Measurements from ENCODE around the gene LCN15. TPM values are rescaled to one million over a fixed set of nuclear protein-coding genes. Genes with fewer than 3 reads are reported as not detected.

The LCN15 gene
- total and polyA plus RNA-seq, 2 of the 13 experiments (the other 11 are each of a cell fraction or from before 2014, with no cell fraction given) = 1.3 to 53.7 TPM

DNA sequence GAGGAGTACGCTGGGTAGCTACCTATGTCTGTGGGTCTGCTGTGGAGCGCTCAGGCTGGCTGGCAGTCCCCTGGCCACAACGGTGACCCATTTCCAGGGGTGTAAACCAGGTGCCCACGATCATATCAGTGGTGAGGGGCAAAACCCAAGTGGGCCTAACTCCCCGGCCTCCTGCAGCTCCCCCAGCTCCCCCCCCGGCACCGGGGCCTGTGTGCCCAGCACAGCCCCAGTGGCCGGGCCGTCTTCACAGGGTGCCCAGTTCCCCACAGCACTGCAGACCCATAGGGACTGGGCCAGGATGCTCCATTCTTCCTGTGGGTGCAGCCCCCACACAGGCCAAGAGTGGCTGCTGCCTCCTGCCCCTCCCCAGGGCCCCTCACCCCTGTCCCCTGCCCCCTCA, 5.3 kb downstream of the LCN15 start:
- H3K4me2 ChIP-seq (ENCODE audit: low read depth, low read length) = no peak overlapping the region
- intact Hi-C loops (cut with micrococcal nuclease; ENCODE audit: unreplicated experiment) (no loop called here), in situ Hi-C loops (cut with HindIII; ENCODE audit: extremely low pct_ligation_motif_present, low pct_unique_long_range_greater_than_20kb) (no loop called here)
- H3K27me3 ChIP-seq (ENCODE audit: control insufficient read depth in 1 of 2, insufficient read depth in 2 of 2, low read length in 2 of 2) = peaks cover 5 to 27% of the 10 kb centered on the region in 2 experiments; a peak in 3 of 5 replicates
- TF ChIP-seq HMGA1 (CRISPR knock-in tag; conservative IDR thresholded peaks at IDR 0.05) (no peak), SMAD3 (CRISPR knock-in tag; IDR thresholded peaks at IDR 0.05) (no peak), ZNF337 (CRISPR knock-in tag; IDR thresholded peaks at IDR 0.05; ENCODE audit: borderline replicate concordance, low read depth) (no peak), SNAPC2 (CRISPR knock-in tag; IDR thresholded peaks at IDR 0.05) (no peak), SNRNP70 (IDR thresholded peaks at IDR 0.05; ENCODE audit: low read depth, low read length) (no peak), ZNF781 (CRISPR knock-in tag; IDR thresholded peaks at IDR 0.05; ENCODE audit: borderline replicate concordance, not compliant biosample characterization) (no peak), ZNF12 (CRISPR knock-in tag; IDR thresholded peaks at IDR 0.05) (no peak), REXO4 (CRISPR knock-in tag; IDR thresholded peaks at IDR 0.05; ENCODE audit: borderline replicate concordance) (no peak), BHLHE40 (IDR thresholded peaks at IDR 0.05; ENCODE audit: low read length) (no peak)
- TF ChIP-seq, protein P1, sequence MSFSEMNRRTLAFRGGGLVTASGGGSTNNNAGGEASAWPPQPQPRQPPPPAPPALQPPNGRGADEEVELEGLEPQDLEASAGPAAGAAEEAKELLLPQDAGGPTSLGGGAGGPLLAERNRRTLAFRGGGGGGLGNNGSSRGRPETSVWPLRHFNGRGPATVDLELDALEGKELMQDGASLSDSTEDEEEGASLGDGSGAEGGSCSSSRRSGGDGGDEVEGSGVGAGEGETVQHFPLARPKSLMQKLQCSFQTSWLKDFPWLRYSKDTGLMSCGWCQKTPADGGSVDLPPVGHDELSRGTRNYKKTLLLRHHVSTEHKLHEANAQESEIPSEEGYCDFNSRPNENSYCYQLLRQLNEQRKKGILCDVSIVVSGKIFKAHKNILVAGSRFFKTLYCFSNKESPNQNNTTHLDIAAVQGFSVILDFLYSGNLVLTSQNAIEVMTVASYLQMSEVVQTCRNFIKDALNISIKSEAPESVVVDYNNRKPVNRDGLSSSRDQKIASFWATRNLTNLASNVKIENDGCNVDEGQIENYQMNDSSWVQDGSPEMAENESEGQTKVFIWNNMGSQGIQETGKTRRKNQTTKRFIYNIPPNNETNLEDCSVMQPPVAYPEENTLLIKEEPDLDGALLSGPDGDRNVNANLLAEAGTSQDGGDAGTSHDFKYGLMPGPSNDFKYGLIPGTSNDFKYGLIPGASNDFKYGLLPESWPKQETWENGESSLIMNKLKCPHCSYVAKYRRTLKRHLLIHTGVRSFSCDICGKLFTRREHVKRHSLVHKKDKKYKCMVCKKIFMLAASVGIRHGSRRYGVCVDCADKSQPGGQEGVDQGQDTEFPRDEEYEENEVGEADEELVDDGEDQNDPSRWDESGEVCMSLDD (CRISPR knock-in tag; IDR thresholded peaks at IDR 0.05; ENCODE audit: borderline replicate concordance) = no peak
- TF ChIP-seq, protein P2, sequence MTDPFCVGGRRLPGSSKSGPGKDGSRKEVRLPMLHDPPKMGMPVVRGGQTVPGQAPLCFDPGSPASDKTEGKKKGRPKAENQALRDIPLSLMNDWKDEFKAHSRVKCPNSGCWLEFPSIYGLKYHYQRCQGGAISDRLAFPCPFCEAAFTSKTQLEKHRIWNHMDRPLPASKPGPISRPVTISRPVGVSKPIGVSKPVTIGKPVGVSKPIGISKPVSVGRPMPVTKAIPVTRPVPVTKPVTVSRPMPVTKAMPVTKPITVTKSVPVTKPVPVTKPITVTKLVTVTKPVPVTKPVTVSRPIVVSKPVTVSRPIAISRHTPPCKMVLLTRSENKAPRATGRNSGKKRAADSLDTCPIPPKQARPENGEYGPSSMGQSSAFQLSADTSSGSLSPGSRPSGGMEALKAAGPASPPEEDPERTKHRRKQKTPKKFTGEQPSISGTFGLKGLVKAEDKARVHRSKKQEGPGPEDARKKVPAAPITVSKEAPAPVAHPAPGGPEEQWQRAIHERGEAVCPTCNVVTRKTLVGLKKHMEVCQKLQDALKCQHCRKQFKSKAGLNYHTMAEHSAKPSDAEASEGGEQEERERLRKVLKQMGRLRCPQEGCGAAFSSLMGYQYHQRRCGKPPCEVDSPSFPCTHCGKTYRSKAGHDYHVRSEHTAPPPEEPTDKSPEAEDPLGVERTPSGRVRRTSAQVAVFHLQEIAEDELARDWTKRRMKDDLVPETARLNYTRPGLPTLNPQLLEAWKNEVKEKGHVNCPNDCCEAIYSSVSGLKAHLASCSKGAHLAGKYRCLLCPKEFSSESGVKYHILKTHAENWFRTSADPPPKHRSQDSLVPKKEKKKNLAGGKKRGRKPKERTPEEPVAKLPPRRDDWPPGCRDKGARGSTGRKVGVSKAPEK (CRISPR knock-in tag; IDR thresholded peaks at IDR 0.05; ENCODE audit: borderline replicate concordance) = no peak
- 33% methylated on average over 5 of the region's 9 CpGs for WGBS (ENCODE audit: low lambda C conversion rate)
- H3K9ac ChIP-seq (ENCODE audit: insufficient read depth, low read depth, low read length) = no peak overlapping the region
- FAIRE-seq (no peak), DNase-seq (ENCODE audit: low spot score) (no peak), ATAC-seq (no peak)
- no peak overlapping the region for H3K27ac ChIP-seq (ENCODE audit: extremely low read length, insufficient read depth, low read length)
- ChIA-PET CTCF (ENCODE audit: low intra/inter-chr PET ratio, low total read pairs) (no interaction called here), POLR2A (no interaction called here)
- H3K4me3 ChIP-seq (replicated peaks in 1 of 3; ENCODE audit: insufficient read depth in 1 of 3, low read depth in 2 of 3, low read length in 3 of 3) = no peak overlapping the region
- no peaks in the 10 kb centered on the region for H3K9me3 ChIP-seq (ENCODE audit: low read length)
- no peak overlapping the region for H2AFZ ChIP-seq (ENCODE audit: low read length)
- H4K20me1 ChIP-seq (ENCODE audit: insufficient read depth, low read length) = no peaks in the 10 kb centered on the region
- H3K36me3 ChIP-seq (replicated peaks in 1 of 2; ENCODE audit: control insufficient read depth in 1 of 2, insufficient read depth in 2 of 2, low read length in 2 of 2) = no peaks in the 10 kb centered on the region
- peaks cover 45% of the 10 kb centered on the region for H3K4me1 ChIP-seq (ENCODE audit: insufficient read depth, low read length)
- BruUV-seq (replicated peaks) = no TSS peak
- no peaks in the 10 kb centered on the region for H3K79me2 ChIP-seq (ENCODE audit: insufficient read depth, low read length)
